Measurements from ENCODE around the gene SOX6.

GRCh38 chr11:16385099-16385498, 28.8 kb upstream of the SOX6 start:
- TF ChIP-seq, protein P1, sequence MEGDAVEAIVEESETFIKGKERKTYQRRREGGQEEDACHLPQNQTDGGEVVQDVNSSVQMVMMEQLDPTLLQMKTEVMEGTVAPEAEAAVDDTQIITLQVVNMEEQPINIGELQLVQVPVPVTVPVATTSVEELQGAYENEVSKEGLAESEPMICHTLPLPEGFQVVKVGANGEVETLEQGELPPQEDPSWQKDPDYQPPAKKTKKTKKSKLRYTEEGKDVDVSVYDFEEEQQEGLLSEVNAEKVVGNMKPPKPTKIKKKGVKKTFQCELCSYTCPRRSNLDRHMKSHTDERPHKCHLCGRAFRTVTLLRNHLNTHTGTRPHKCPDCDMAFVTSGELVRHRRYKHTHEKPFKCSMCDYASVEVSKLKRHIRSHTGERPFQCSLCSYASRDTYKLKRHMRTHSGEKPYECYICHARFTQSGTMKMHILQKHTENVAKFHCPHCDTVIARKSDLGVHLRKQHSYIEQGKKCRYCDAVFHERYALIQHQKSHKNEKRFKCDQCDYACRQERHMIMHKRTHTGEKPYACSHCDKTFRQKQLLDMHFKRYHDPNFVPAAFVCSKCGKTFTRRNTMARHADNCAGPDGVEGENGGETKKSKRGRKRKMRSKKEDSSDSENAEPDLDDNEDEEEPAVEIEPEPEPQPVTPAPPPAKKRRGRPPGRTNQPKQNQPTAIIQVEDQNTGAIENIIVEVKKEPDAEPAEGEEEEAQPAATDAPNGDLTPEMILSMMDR (IDR thresholded peaks at IDR 0.05) = no peak
- no peak for TF ChIP-seq ZFX (IDR thresholded peaks at IDR 0.05; ENCODE audit: borderline replicate concordance)

Measured in 22Rv1 (cell line).